CD4-positive, alpha-beta T cell treated with Interleukin-15 for 1 hour (primary cell): Measurements from ENCODE around the gene SORCS2.

ENCODE experiments used
- DNase-seq: peaks from one replicate; pipeline ENCODE4 v3.0.0-alpha.2; 2020

SORCS2 gene

DNA sequence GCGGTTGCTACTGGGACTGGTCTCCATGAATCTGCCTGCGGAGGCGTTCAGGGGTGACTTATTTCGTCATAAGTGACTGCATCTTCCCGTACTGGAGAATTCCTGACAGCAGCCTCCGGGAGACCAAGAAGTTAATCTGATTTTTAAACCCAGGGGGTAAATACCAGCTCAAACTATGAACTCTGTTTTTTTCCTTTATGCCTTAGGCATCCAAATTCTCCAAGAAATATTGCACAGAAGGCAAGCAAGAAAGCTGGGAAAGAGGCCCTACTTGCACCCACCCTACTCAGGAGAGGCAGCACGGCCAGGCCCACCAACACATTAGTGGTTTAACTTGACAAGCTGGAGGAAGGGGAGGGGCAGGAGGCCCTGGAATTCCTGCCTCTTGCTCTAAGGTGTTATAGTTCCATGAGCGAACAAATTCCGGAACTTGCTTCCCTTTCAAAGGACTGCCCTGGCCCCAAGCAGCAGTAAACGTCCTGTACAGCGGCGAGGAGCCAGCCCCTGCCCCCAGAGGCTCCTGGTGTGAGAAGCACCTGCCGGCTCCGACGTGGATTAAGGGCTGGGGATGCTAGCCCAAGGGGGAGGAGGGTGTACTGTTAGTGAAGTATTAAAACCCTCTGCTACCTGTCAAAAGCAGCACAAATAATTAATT lies 570.2 kb downstream of the SORCS2 start:
- no peak for DNase-seq

DNA sequence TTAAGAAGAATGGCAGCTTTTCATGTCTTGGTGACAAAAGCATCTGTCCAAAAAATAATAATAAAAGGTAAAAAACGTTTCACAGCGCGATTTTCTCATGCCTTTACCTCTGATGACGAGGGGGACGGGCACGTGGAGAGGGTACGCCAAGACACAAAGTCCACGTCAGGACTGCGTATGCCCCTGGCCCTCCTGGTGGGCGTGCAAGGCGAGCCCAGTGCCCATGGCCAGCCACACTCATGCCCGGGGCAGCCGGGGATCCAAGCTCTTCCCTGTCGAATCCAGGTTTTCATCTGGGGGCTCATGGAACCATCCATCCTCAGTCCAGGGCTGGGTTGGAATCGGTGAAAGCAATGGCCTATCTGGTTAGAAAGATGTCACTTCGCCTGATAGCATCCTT lies 570.8 kb downstream of the SORCS2 start:
- DNase-seq = no peak

DNA sequence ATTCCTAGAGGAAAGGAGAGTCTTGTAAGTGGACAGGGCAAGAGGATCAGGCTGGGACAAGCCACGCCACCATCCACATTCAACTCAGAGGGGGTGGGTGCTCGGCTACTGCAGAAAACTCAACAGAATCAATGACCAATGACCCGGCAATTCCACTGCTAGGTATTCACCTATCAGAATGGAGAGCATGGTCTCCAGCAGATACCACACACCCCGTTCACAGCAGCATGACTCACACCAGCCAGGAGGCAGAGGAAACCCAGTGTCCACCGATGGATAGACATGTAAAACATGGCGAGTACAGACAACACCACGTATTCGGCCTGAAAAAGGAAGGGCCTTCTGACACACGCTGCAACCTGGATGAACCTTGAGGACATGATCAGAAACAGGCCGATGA lies 571.5 kb downstream of the SORCS2 start:
- no peak for DNase-seq

DNA sequence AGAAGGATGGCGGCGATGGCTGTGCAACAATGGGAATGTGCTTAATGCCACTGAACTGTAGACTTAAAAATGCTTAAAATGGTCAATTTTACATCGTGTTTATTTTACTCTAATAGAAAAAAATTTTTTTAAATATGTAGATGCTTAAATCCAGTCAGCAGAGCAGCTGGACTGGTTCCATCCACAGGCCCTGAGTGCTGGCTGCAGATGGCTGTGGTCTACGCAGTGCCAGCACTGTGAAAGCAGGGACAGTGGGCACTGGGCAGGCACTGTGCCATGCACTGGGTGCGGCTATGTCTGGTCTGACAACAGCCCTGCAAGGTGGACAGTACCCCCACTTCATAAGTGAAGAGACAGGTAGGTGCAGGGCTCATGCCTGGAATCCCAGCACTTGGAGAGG lies 572.1 kb downstream of the SORCS2 start:
- DNase-seq = no peak

DNA sequence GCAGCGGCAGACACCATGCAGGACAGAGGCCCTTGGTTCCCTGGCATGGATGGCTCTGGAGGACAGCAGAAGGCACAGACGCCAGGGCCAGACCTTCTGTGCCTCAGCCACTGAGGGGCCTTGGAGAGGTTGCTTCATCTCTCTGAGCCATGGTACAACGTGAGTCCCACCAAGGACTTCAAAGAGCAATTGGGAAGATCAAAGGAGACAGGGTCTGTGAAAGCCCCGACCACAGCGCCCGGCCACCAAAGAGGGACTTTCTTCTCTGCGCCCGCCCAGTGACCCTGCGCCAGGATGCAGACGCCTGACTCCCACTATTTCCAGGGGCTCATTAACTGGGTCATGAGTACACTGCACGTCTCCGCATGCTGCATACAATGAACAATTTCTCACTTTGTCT lies 573.3 kb downstream of the SORCS2 start:
- no peak for DNase-seq

DNA sequence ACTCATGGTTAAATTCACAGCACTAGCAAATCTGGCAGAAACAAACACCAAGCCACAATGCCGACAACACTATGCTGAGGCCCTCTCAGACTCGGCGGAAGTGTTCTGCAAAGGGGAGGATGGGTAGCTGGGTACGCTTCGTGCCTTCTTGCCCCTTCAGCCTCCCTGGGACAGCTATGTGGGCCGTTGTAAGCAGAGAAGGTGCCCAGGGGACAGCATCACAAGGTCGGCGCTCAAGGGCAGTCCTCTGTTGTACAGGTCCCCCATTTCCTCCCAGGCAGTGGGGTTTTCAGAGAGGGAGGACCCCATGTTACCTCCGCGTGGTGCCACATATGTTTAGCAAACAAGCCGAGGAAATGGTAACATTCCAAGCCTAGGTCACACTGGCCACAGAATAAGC lies 573.7 kb downstream of the SORCS2 start:
- no peak for DNase-seq

DNA sequence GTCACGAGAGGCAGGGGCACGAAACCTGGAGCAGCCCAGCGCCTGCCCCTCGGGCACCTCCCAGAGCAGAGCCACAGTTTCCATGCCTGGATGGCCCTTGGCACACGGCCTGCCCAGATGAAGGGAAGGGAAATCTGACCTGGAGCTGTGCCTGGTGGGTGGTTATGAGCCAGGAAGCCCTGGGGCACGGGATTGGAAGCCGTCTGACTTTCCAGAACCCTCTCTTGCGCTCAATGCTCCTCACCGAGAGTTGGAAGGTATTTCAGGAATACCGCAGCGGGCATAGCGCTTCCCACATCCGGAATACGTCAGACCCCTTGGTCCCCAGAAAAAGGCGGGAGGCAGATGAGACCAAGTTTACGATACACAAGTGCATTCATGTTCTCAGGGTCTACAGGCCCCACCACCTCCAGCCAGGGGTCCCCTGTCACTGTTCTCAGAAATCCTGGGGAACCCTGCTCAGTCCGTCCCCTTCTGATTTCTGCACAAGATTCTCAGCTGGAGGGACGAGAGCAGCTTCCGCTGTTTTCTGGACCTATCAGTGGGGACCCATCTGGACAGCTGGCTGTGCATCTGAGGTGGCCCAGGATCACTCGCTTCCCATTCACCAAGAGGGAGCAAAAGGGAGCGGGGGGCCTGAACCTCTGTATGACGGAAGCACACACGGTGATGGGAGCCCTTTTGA lies 574.5 kb downstream of the SORCS2 start:
- no peak for DNase-seq

DNA sequence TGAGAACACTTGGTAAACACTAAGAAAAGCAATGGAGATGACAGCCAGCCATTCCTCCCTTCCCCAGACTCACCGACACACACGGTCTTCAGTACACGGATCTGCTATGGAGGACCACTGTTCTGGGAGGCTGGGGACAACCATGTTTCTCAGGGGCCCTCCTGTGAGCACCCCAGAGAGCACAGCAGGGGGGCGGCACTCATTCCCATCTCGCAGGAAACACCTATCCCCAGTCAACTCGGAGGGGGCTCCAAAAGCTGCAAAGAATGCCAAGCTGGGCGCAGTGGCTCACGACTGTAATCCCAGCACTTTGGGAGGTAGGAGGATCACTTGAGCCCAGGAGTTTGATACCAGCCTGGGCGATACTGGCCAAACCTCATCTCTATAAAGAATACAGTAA lies 575.2 kb downstream of the SORCS2 start:
- DNase-seq = no peak

DNA sequence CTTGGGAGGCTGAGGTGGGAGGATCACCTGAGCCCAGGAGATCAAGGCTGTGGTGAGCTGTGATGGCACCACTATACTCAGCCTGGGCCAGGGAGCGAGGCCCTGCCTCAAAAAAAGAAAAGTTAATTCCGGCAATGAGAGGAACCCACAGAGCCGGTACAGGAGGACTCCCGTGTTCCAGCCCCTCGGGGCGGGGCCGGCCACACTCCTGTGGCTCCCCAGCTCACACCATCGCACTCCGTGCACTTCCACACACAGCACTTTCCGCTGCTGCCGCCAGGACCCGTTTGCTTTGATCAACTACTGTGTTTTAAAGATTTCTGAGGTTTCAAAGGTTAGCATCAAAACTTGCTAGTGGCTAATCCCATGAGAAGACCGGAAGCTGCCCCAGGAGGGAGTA lies 575.6 kb downstream of the SORCS2 start:
- DNase-seq = no peak

DNA sequence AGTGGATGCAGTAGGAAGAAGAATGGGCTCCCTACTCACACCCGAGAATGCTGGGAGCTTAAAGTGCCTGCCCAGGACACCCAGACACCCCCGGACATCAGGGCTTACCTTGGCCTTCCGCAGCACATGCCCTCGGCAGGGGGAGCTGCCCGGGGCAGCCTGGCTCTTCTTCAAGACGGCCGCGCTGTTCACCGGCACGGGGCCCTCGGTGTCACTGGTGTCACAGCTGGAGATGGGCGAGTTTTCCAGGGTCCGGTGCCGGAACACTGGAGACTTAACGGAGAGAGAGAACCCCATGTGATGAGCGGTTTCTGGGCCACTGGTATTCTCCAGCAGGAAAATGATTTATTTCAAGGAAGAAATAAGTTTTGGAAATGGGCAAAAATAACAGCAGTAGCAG lies 576.4 kb downstream of the SORCS2 start:
- DNase-seq = no peak

DNA sequence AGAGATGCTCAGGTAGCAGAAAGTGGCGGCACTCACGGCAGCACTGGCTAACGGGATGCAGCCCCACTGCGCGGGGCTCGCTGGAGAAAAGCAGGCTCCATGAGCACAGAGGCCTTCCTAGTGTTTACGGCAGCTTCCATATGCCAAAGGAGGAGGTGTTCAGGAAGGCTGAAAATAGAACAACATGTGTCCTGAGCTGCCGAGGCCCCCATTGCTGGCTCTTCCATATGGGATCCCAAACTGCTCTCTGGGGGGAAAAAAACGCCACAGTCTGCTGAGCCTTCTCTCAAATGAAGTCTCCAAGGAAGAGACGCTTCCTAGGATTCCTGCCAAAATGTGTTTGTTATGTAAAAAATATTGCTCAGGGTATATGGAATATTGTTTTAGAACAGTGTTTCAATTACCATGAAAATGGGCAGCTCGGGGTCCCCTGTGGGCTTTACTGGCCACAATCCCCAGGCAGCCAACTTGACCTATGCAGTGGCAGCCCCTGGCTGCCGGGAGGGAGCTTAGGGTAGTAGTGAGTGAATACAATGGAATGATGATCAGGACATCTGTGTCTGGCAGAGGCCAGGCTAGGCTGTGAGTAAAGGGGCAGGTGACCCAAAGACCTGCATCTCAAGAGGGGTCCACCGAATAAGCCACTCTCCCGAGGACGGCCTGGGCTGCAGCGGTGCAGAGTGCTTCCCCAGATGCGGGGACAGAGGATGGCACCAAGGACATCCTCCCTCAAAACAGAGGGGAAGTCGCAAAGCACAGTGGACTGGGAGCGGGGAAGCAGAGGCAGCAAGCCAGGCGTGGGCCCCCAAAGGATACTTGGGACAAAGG lies 577.3 kb downstream of the SORCS2 start:
- DNase-seq = no peak

DNA sequence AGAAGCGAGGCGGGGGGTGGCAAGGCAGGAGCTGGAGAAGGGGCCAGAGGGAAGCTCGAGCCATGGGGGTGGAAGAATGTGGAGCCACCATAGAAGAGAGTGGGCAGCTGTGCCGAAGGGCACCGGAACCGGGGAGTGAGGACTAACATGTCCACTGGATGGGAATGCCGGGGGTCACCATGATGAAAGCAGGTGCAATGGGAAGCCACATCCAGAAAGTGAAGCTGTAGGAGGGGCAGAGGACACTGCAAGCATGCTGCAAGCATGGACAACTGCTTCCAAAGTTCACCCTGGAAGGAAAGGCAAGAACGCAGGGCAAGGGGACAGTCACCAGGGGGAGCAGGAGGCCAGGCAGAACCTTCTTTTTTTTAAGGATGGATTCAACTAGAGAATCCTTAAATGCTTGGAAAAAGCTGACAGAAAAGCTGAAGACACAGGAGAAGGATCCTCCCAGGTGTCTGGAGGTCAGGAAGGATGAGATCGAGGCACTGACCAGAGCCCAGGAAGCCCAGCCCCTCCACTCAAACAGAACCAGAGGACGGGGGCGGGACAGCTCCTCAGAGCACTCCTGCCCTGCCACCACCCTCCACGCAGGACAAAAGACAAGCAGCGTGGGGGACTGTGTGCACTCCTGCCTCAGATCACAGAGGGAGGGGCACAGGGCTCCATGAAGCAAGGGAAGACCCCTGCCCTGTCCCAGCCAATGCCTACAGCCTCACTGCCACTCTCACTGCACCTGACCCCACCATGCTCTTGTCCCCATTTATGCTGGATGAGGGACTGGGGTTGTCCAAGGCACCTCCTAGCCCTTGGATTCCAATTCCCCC lies 578.1 kb downstream of the SORCS2 start:
- DNase-seq = no peak

DNA sequence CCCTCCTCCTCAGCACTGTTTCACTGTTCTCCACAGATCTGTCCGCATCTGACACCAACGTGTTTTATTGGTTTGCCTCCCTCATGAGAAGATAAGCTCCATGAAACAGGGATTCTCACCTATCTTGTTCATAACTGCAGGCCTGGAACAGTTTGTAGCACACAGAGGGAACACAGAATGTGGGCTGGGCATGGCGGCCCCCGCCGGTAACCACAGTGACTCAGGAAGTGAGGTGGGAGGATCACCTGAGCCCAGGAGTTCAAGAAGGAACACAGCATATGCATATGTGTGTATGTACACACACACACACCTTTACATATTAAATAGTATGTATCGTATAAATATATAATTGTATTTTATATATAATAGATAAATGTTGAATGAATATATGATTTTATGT lies 578.7 kb downstream of the SORCS2 start:
- no peak for DNase-seq

DNA sequence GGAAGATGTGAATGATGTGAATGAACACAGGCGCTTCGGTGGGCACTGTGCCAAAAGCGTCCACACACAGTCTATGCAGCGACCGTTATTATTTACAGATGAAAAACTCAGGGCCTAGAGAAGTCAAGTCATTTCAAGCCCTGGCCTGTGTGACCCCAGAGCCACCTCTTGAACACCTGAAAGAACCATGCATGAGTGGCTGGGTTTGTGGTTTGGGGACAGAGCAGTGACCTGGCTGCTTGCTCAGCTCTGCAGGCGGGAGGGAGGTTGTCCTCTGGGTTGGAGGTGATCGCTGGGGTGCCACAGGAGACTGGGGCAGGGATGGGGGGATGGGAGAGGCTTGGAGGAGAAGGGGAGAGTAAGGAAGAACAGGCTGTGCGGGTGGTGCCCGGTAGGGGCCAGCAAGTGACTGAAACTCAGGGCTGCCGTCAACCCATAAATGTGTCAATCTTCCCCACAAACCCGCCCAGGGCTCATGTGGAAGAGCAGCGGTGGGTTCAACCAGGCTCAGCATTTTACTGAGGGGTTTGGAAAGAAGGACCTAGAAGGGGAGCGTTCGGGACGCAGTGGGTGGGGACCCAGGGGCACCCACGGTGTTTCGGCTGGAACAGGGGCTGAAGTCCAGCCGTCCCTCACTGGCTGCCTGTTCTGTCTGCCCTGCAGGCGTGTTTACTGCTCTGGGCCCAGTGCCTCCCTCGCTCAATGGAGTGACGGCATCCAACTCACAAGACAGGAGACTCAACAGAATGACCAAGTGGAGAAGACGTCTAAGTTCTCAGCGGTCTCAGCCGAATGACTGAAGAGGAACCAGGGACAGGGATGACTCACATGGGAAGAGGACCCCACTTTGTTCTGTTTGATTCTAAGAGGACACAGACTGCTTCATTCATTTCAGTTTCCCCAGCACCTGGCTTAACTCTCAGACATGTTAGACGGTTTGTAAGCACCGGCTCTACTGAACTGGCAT lies 579.5 kb downstream of the SORCS2 start:
- DNase-seq = no peak

DNA sequence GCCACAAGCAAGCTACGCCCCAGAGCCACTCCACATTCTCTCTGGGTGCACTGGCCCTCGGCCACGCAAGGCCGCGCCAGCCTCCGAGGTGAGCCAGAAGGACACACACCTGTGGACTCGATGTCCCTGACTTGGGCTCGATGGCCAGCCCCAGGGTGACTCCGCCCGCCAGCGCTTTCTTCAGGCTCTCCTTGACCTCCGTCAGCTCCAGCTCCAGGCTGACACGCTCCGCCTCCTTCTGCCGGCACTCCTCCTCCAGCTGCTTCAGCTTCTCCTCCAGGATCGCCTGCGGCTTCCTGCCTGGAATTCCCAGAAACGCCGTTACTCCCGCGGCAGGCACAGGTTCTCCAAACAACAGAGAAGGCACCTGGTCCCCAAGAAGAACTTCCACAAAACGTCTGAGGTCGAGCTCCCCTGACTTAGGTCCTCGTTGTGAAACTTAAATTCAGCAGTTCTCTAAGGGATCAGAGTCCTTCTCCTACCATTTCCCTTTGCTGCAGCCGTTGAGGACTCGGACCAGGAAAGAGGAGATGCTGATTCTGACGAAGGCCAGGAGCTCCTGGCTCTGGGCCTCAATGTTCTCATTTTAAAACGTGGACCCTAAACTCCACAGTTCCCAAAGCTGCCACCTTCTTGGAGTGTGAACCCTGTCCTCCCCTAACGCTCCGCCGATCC lies 580.5 kb downstream of the SORCS2 start:
- no peak for DNase-seq

DNA sequence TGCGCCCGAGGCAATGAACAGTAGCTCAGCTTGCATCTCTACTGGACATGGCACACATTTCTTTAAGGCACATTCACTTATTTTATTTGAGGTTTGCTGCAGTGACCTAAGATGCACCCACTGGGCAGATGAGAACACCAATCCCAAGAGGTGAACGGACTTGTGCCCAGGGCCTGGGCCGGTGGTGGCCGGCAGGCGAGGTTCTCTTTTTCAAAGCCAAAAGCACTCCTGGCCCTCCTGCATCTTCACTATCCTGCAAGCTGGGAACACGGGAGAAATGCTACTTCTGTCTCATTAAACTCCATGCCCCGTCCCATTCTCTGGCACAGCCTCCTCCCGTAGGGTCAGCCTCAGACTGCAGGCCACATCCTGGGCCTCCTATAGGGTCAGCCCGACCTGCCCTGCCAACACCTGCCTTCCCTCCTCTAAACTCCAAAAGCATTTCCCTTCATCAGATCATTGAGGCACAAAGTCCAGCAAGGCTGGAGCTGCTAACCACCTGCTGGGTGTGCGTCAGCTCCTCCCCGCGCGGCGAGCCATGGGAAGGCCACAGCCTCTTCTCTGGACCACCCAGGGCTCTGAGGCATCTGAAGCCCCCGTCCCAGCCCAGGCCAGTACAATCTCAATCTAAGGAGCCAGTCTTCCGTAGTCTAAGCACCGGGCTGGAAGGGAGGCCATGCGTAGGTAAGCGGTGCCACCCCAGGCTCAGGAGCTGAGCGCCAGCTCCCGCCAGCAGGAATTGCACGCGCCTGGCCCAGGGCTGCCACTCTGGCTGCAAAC lies 581.3 kb downstream of the SORCS2 start:
- DNase-seq = no peak

DNA sequence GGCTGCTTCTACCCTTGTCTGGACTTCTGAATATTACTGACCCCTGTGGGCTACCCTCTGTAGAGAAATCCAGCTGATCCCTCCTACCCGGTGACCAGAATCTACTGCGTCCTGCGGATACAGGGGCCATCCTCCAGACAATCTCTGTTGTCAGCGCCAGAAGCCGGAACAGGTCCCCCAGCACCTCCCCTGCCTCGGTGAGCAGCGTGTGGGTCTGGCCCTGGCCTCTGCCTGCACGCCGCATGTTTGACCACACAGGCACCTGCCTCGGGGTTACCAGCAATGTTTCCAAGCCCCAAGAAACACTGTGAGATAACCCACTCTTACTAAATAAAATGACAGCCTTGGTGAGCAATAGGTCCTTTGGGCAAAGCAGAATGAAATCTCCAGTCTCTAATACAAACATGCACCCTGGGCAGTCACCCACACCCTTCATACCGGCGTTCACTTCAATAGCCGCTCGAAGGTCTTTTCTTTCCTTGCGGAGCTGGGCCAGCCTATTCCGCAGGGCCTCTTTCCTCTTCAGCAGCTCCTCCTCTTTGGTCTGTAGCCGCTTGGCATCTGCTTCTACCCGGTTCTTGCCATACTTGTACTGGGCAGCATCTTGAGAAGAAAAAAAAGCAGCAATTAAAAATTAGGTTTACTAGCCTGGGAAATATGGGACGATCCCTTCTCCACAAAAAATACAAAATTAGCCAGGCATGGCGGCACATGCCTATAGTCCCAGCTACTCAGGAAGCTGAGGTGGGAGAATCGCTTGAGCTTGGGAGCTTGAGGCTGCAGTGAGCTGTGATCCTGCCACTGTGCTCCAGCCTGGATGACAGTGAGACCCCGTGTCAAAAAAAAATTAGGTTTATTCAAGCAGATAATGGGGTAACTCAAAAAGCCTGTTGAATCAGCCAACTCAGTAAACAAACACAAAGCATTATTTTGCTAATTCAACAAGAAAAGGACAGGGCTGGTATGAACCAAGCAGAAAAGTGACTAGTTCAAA lies 582.3 kb downstream of the SORCS2 start:
- DNase-seq = no peak

DNA sequence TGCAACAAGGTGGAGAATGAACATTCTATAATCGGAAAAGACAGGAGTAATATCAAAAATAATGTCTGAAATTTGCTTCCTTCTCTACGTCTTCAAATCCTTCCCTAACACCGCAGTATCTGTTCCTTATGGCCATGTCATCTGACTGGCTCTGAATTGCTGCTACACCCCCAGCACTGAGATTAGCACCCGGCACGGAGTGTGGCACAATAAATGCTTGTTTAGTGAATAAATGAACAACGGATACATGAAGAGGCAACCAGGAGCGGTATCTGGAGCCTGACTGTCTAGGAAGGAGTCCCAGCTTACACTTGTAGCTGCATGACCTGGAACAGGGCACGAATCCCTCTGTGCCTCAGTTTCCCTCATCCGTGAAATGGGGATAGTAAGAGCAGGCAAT lies 583.1 kb downstream of the SORCS2 start:
- no peak for DNase-seq

DNA sequence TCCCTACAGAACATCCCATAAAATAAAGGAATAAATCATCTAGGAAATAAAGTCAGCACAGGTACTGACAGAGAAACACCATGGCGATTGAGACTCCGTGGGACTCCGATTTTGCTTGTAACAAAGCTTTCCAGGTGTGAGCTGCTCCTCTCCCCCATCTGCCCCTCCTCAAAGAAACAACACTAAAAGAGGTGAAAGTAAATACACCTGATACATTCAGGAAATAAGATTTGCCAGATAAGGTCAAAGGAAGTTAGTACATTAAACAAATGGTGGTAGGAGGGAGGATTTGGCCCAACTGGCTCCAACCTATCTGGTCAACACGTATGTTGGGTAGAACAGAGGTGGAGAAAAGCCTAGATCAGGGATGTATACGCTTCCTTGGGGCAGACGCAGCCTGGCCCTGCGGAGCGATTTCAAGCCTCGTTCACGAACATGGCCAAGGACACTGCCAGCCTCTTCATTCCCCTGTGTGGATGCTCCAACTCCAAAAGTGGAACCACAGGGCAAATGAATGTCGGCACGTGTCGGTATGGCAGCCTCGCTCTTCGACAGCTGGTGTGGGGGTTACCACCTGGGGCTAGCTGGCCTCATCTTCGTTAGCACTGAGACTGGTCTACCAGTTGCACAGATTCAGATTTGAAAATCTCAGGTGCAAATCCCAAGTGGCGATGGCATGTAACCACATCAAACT lies 584.8 kb downstream of the SORCS2 start:
- no peak for DNase-seq
